ENCODE measurements around the gene ZNF219. TPM values are rescaled to one million over a fixed set of nuclear protein-coding genes. Genes with fewer than 3 reads are reported as not detected.

The ZNF219 gene
- total and polyA plus RNA-seq, 2 of the 13 experiments (the other 11 are each of a cell fraction or from before 2014, with no cell fraction given) = 34.5 to 36.6 TPM

GRCh38 chr14:21055432-21056117 is 42.9 kb downstream of the ZNF219 start (continued):
- TF ChIP-seq ZNF281 (CRISPR knock-in tag; IDR thresholded peaks at IDR 0.05; ENCODE audit: borderline replicate concordance) = peak; percentile 53; the same call in 1 of the 2 replicates
- TF ChIP-seq ZGPAT (CRISPR knock-in tag; IDR thresholded peaks at IDR 0.05) = peak; percentile 80
- TF ChIP-seq NFKBIZ (CRISPR knock-in tag; IDR thresholded peaks at IDR 0.05) = peak; percentile 69; the same call in 1 of the 2 replicates
- peak; percentile 99 for TF ChIP-seq ZNF263 (CRISPR knock-in tag; IDR thresholded peaks at IDR 0.05)
- TF ChIP-seq SETDB1 (CRISPR knock-in tag; IDR thresholded peaks at IDR 0.05; ENCODE audit: borderline replicate concordance) = no peak
- TF ChIP-seq ZNF18 (CRISPR knock-in tag; IDR thresholded peaks at IDR 0.05; ENCODE audit: insufficient replicate concordance) = no peak
- peak; percentile 66; the same call in 1 of the 2 replicates for TF ChIP-seq ZNF772 (CRISPR knock-in tag; IDR thresholded peaks at IDR 0.05)
- peak; percentile 75 for TF ChIP-seq KDM2A (CRISPR knock-in tag; IDR thresholded peaks at IDR 0.05; ENCODE audit: borderline replicate concordance, low read depth)
- peak; percentile 91 for TF ChIP-seq HNF1A (IDR thresholded peaks at IDR 0.05; ENCODE audit: low read depth)
- TF ChIP-seq HNF1A (CRISPR knock-in tag; IDR thresholded peaks at IDR 0.05; ENCODE audit: borderline replicate concordance) = peak; percentile 91
- no peak for TF ChIP-seq MAF1 (CRISPR knock-in tag; IDR thresholded peaks at IDR 0.05; ENCODE audit: borderline replicate concordance)
- TF ChIP-seq ELF3 (CRISPR knock-in tag; IDR thresholded peaks at IDR 0.05) = peak; percentile 96
- TF ChIP-seq ATF7-NPFF (CRISPR knock-in tag; IDR thresholded peaks at IDR 0.05; ENCODE audit: low read depth) = peak; percentile 70
- no peak for TF ChIP-seq ZNF567 (CRISPR knock-in tag; IDR thresholded peaks at IDR 0.05; ENCODE audit: borderline replicate concordance)
- peak; percentile 97 for TF ChIP-seq HNF1B (CRISPR knock-in tag; IDR thresholded peaks at IDR 0.05)

Measured in HepG2 (cell line).